ENCODE data around the gene CYB561.

Gene CYB561

DNA sequence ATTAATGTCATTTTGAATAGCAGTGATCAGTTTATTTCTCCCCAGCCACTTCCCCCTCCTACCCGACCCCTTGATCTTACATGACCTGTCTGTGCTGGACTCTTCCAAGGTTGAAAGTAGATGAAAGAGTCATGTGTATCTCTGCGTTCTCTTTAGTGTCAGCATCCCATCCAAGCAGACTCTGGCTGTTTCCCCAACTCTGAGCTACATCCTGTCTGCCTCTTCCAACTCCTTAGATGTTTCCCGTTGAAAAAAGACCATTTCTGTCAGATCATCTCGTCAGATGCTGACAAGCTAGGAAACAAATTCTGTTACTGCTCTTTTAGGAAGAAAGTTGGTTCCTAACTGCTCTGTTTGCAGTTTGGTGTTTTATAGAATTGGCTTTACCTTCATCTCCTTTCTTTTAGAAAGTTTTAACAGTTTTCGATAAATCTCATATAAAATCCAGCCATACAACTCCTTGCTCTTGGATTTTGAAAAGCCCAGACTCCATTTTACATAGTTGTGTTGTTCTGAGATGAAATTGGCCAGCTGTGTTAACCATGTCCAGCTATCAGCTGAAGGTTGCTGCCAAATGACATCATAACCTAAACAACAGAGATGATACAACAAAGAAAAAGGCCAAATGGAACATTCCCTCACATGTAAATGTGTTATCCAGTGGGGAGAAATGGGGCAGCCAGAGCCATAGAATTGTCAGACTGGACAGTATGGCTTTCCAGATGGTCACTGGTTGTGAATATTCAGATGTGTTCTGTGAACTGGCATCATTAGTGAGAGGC is 43.5 kb downstream of the CYB561 start:
- no peak overlapping the region for H3K27ac ChIP-seq
- intact Hi-C loops (cut with DNase I; ENCODE audit: low total_unique reads): no loop called here
- no peaks in the 10 kb centered on the region for H3K9me3 ChIP-seq
- peaks cover 0 to 11% (median 0%) of the 10 kb centered on the region in 3 donors for H3K36me3 ChIP-seq
- DNase-seq: no peak
- peaks cover 0 to 10% (median 0%) of the 10 kb centered on the region in 4 donors for H3K4me1 ChIP-seq
- H3K4me3 ChIP-seq: no peak overlapping the region
- no peaks in the 10 kb centered on the region for H3K27me3 ChIP-seq
- no peak for TF ChIP-seq CTCF (IDR thresholded peaks at IDR 0.05)

DNA sequence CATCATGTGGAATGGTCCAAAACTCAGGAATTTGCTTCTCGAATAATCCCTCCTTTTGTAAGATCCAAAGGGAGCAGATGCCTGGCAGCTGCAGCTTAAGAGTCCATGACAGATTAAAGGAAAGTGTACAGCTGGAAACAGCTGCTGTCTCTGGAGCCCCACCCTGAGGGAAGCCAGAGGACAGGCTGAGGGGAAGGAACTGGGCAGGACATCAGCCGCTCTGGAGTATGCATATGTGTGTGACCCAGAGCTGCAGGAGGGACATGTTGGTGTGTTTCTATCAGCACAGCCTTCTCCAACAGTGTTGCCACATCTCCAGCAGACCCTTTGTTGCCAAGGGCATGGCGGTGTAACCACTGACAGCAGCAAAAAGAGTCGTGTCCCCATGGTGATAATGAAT is 46.2 kb downstream of the CYB561 start:
- Histone ChIP-seq H3K9me3 (no peaks in the 10 kb centered on the region), H3K27me3 (no peaks in the 10 kb centered on the region), H3K4me3 (no peak overlapping the region), H3K36me3 (peaks cover 0 to 11% (median 0%) of the 10 kb centered on the region in 3 donors), H3K27ac (no peak overlapping the region), H3K4me1 (peaks cover 0 to 23% (median 9%) of the 10 kb centered on the region in 4 donors)
- no peak for TF ChIP-seq CTCF (IDR thresholded peaks at IDR 0.05)
- peak; percentile 43 to 70 for DNase-seq
- intact Hi-C loops (cut with DNase I; ENCODE audit: low total_unique reads): no loop called here

DNA sequence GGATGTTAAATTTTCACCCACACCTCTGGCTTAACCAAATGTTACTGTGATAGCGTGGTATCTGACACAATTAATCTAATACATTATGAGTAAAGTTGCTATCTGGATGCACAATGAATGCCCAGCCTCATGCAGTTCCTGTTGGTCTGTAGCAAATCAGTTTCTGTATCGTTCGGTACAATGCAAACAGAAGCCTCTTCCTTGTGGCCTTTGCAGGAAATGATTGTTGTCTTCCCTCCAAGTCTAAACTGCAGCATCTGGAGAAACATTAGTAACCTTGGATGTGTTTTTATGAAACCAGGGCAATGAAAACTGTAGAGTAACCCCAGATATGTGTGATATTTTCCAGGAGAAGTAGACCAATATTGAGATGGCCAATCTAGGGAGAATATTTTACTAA is 46.8 kb downstream of the CYB561 start:
- no peak for DNase-seq
- Histone ChIP-seq H3K9me3 (no peaks in the 10 kb centered on the region), H3K27ac (no peak overlapping the region)

GRCh38 chr17:63398680-63399079 is 47.4 kb downstream of the CYB561 start:
- Histone ChIP-seq H3K9me3 (no peaks in the 10 kb centered on the region), H3K4me3 (no peak overlapping the region), H3K27ac (no peak overlapping the region), H3K4me1 (peaks cover 0 to 29% (median 10%) of the 10 kb centered on the region in 4 donors), H3K36me3 (peaks cover 0 to 11% (median 0%) of the 10 kb centered on the region in 3 donors), H3K27me3 (no peaks in the 10 kb centered on the region)
- DNase-seq: no peak
- intact Hi-C loops (cut with DNase I; ENCODE audit: low total_unique reads): no loop called here
- no peak for TF ChIP-seq CTCF (IDR thresholded peaks at IDR 0.05)

More for the DNA sequence above, 46.8 kb downstream of the CYB561 start:
- Histone ChIP-seq H3K27me3 (no peaks in the 10 kb centered on the region), H3K4me1 (peaks cover 0 to 28% (median 10%) of the 10 kb centered on the region in 4 donors), H3K4me3 (no peak overlapping the region), H3K36me3 (peaks cover 0 to 11% (median 0%) of the 10 kb centered on the region in 3 donors)
- TF ChIP-seq CTCF (IDR thresholded peaks at IDR 0.05): no peak
- intact Hi-C loops (cut with DNase I; ENCODE audit: low total_unique reads): no loop called here

DNA sequence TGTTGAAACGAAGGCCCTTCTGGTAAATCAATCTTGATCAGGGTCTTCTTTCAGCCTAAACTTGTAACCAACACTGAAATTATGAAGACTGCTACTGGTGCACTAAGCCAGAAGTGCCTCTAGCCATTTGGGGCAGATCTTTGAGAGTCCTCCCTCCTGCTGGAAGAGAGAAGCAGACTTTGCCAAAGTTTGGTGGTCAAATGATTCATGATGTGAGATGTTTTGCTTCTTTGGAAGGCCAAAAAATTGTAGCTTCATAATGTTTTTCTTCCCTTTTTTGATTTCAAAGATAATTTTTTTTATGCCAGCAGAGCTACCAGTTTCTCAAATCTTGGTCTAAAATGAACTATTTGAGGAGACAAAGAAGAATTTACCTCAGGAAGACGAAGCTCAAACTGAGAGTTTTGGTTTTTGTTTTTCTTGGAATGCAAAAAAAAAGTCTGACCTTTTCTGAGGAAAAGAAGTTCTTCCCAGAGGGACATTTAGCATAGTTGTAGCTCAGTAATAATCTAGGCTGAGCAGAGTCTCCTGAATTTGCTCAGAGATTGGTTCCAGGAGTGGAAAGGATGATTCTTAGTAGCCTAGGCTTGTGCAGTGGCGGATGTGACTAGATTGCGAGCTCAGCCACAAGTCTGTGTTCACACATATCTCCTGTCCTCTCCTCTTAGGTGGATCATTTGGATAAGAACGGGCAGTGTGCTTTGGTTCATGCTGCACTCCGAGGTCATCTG is 50.9 kb downstream of the CYB561 start:
- Histone ChIP-seq H3K4me3 (no peak overlapping the region), H3K27me3 (no peaks in the 10 kb centered on the region), H3K4me1 (peaks cover 0 to 29% (median 10%) of the 10 kb centered on the region in 4 donors), H3K27ac (peak overlapping the region; percentile 48 to 50), H3K36me3 (no peaks in the 10 kb centered on the region), H3K9me3 (no peaks in the 10 kb centered on the region)
- intact Hi-C loops (cut with DNase I; ENCODE audit: low total_unique reads): no loop called here
- TF ChIP-seq CTCF (IDR thresholded peaks at IDR 0.05): no peak
- DNase-seq: no peak

Measured in tibial artery (tissue), 4 donors.